IMR-90 (cell line): ENCODE measurements around the gene OVOL1. TPM values are rescaled to one million over a fixed set of nuclear protein-coding genes. Genes with fewer than 3 reads are reported as not detected.
A peak's percentile ranks its signal among the peaks of the same experiment; 100 is the strongest.

Experiments used
- ATAC-seq: fragments of 200-7000 bp; cut with Tn5 transposase; 2 replicates; pipeline ENCODE4 v1.9.1; 2020; ENCODE audit warnings: low read depth, mild to moderate bottlenecking, moderate library complexity
- BruUV-seq: library from RNA; stranded (reverse); fragments of 400-500 nt; replicated peaks from 2 replicates; lab custom pipeline; 2021; lab: Mats Ljungman, UMichigan
- CTCF ChIA-PET: fragments of 300-600 bp; formaldehyde crosslinking; extraction: SDS; loops from one replicate; lab custom pipeline; 2021; ENCODE audit warnings: antibody characterized with exemption; lab: Yijun Ruan, JAX
- POLR2A ChIA-PET: fragments of 300-600 bp; sonication (Branson Sonifier 250); formaldehyde crosslinking; loops from one replicate; lab custom pipeline; 2022; ENCODE audit warnings: antibody characterized with exemption; ENCODE audit not compliant: unreplicated experiment; lab: Charles Lee
- DNase-seq: peaks from one replicate; pipeline ENCODE4 v3.0.0; 2013
- H2AFZ ChIP-seq: replicated peaks from 2 replicates; pipeline ENCODE3; 2013; ENCODE audit warnings: low read length, mild to moderate bottlenecking; ENCODE audit not compliant: poor library complexity
- H2AK5ac ChIP-seq: 2 replicates; pipeline ENCODE4 v1.6.1; 2013; ENCODE audit warnings: low read depth, low read length, inconsistent platforms
- H2AK9ac ChIP-seq: replicated peaks from 2 replicates; pipeline ENCODE3; 2013; ENCODE audit warnings: mild to moderate bottlenecking, low read depth, low read length, moderate library complexity; ENCODE audit not compliant: poor library complexity
- H2BK120ac ChIP-seq: 2 replicates; pipeline ENCODE4 v1.6.1; 2013; ENCODE audit warnings: low read depth, low read length, inconsistent platforms
- H2BK15ac ChIP-seq: 3 replicates; pipeline ENCODE4 v1.6.1; 2013; ENCODE audit warnings: low read depth, low read length, inconsistent platforms
- H2BK20ac ChIP-seq: 2 replicates; pipeline ENCODE4 v1.6.1; 2013; ENCODE audit warnings: low read depth, mild to moderate bottlenecking, inconsistent platforms, low read length, moderate library complexity
- H2BK5ac ChIP-seq: 2 replicates; pipeline ENCODE4 v1.6.1; 2013; ENCODE audit warnings: mild to moderate bottlenecking, low read depth, low read length, inconsistent platforms; ENCODE audit not compliant: poor library complexity, severe bottlenecking
- H3K14ac ChIP-seq: replicated peaks from 2 replicates; pipeline ENCODE4 v1.6.1; 2013; ENCODE audit warnings: low read depth, low read length, inconsistent platforms
- H3K18ac ChIP-seq: 2 replicates; pipeline ENCODE4 v1.6.1; 2013; ENCODE audit warnings: low read depth, low read length, control low read depth
- H3K23ac ChIP-seq: 2 replicates; pipeline ENCODE4 v1.6.1; 2013; ENCODE audit warnings: low read depth, low read length, inconsistent platforms
- H3K27ac ChIP-seq: 2 replicates; pipeline ENCODE4 v1.5.1; 2013; ENCODE audit warnings: mild to moderate bottlenecking, control low read depth, low read length; ENCODE audit not compliant: insufficient read depth
- H3K27me3 ChIP-seq: 2 replicates; pipeline ENCODE4 v1.6.1; 2013; ENCODE audit warnings: low read length; ENCODE audit not compliant: control insufficient read depth, insufficient read depth
- H3K36me3 ChIP-seq: 2 replicates; pipeline ENCODE4 v1.6.1; 2013; ENCODE audit warnings: low read length, mixed read lengths; ENCODE audit not compliant: control insufficient read depth, insufficient read depth
- H3K4ac ChIP-seq: 2 replicates; pipeline ENCODE4 v1.6.1; 2013; ENCODE audit warnings: low read depth, low read length, inconsistent platforms
- H3K4me1 ChIP-seq: 2 replicates; pipeline ENCODE4 v1.6.1; 2013; ENCODE audit warnings: low read length, mixed read lengths; ENCODE audit not compliant: control insufficient read depth, insufficient read depth
- H3K4me2 ChIP-seq: 2 replicates; pipeline ENCODE4 v1.6.1; 2013; ENCODE audit warnings: low read depth, mild to moderate bottlenecking, control low read depth, low read length, moderate library complexity
- H3K4me3 ChIP-seq: 2 replicates; pipeline ENCODE4 v1.5.1; 2013; ENCODE audit warnings: low read depth, mild to moderate bottlenecking, control low read depth, low read length, moderate library complexity; ENCODE audit not compliant: insufficient read depth
- H3K56ac ChIP-seq: 2 replicates; pipeline ENCODE4 v1.6.1; 2013; ENCODE audit warnings: low read length, inconsistent platforms; ENCODE audit not compliant: insufficient read depth; ENCODE audit errors: extremely low read depth
- H3K79me1 ChIP-seq, 2 experiments: 2 replicates each; pipeline ENCODE4 v1.6.1; 2013; ENCODE audit warnings: low read length in 2 of 2, inconsistent platforms in 1 of 2, low read depth in 1 of 2
- H3K9ac ChIP-seq: 2 replicates; pipeline ENCODE4 v1.6.1; 2013; ENCODE audit warnings: low read depth, low read length, control low read depth
- H3K9me1 ChIP-seq: 2 replicates; pipeline ENCODE4 v1.6.1; 2013; ENCODE audit warnings: low read length, inconsistent platforms; ENCODE audit not compliant: insufficient read depth
- H3K9me3 ChIP-seq: 2 replicates; pipeline ENCODE4 v1.6.1; 2013; ENCODE audit warnings: low read length; ENCODE audit not compliant: control insufficient read depth, insufficient read depth
- H4K20me1 ChIP-seq: 2 replicates; pipeline ENCODE4 v1.6.1; 2013; ENCODE audit warnings: low read length, inconsistent platforms; ENCODE audit not compliant: insufficient read depth
- H4K5ac ChIP-seq: 2 replicates; pipeline ENCODE4 v1.6.1; 2013; ENCODE audit warnings: mild to moderate bottlenecking, low read depth, low read length, control low read depth
- H4K8ac ChIP-seq, 2 experiments: 2 replicates each; pipeline ENCODE4 v1.6.1; 2013; ENCODE audit warnings: low read depth in 2 of 2, low read length in 2 of 2, control low read depth in 1 of 2, inconsistent platforms in 1 of 2
- H4K91ac ChIP-seq: 2 replicates; pipeline ENCODE4 v1.6.1; 2013; ENCODE audit warnings: low read depth, low read length, inconsistent platforms; ENCODE audit not compliant: insufficient read depth
- BHLHE40 ChIP-seq: fragments of 150-350 bp; IDR thresholded peaks from 2 replicates; pipeline ENCODE4 v1.6.1; 2016; ENCODE audit warnings: mild to moderate bottlenecking, low read depth, low read length
- CEBPB ChIP-seq: IDR thresholded peaks from 2 replicates; pipeline ENCODE4 v1.6.1; 2012; ENCODE audit warnings: low read depth, low read length, improper control_type of control experiment
- FOS ChIP-seq: fragments of 150-350 bp; IDR thresholded peaks from 2 replicates; pipeline ENCODE4 v1.6.1; 2016; ENCODE audit warnings: low read depth, low read length
- MAFK ChIP-seq: IDR thresholded peaks from 2 replicates; pipeline ENCODE4 v1.6.1; 2012; ENCODE audit warnings: low read depth, low read length, improper control_type of control experiment
- SMC3 ChIP-seq: fragments of 150-350 bp; IDR thresholded peaks from 2 replicates; pipeline ENCODE4 v1.6.1; 2016; ENCODE audit warnings: low read depth, mild to moderate bottlenecking, antibody characterized with exemption, low read length, moderate library complexity
- WGBS, 2 experiments: methylation state at CpG; one replicate each; pipeline versions ENCODE4 v1.1.5 to v1.1.7; 2013; ENCODE audit warnings: missing lambda C conversion rate in 2 of 2; ENCODE audit not compliant: insufficient read length in 1 of 2; ENCODE audit errors: extremely low coverage in 2 of 2; 5-methylcytosine and 5-hydroxymethylcytosine counted together
- dilution Hi-C: fragments of 300-500 bp; cut with HindIII; formaldehyde crosslinking; loops from one replicate; pipeline ENCODE4 v1.14.3; 2018; ENCODE audit warnings: low sequenced_read_pairs; ENCODE audit not compliant: unreplicated experiment
- in situ Hi-C: fragments of 300-500 bp; cut with MboI; formaldehyde crosslinking; loops from 3 replicates; pipeline ENCODE4 v1.14.3; 2019; ENCODE audit warnings: low sequenced_read_pairs, inconsistent platforms, mixed read lengths
- intact Hi-C: fragments of 100-400 bp; cut with micrococcal nuclease; formaldehyde crosslinking; loops from 2 replicates; pipeline ENCODE4 v1.10.0; 2022
- polyA plus RNA-seq, 3 experiments: library from polyadenylated mRNA; depleted of rRNA; stranded (reverse); fragments of >200 nt; gene quantifications; 2 replicates each; pipeline ENCODE4 v1.2.3, GENCODE V29; 2012; ENCODE audit warnings: low replicate concordance in 1 of 3
- total RNA-seq: library from RNA; depleted of rRNA; stranded (reverse); fragments of >200 nt; gene quantifications from 2 replicates; pipeline ENCODE4 v1.2.3, GENCODE V29; 2012
- TF ChIP-seq, protein P1 (sequence below): conservative IDR thresholded peaks from 2 replicates; pipeline ENCODE4 v1.5.1; 2012; ENCODE audit warnings: mild to moderate bottlenecking, low read depth, low read length, improper control_type of control experiment

OVOL1 gene
- total and polyA plus RNA-seq, 2 of the 4 experiments (the other 2 are of a cell fraction), result not detected

DNA sequence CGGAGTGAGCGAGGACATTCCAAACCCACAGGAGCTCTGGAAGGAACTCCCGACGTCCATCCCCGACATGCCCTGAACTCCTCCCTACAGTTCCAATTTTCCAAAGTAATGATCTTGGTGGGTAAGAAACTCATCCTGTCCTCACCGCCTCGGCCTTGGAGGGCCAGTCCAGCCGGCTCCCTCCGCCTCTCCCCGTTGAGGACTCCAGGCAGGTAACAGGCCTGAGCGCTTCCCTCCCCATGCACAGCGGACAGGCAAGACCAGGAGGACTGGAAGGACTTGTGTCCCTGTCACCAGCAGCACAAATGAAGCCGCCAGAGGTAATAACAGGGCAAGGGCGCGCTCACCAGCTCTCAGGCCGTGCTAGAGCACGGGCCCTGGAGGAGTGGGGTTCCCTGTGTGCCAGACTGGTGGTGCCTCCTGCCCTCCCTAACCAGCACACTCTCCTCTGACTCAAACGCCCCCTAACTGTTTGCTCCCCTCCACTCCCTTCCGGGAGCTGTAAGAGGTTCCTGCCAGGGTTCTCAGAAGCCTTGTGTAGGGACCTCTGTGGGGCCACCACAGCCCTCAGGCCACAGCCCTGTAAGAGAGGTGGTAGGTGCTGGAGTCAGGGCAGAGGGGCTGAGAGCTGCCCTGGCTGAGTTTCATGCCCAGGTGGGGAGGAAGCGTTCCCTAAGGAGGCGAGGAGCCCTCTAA lies 17.1 kb downstream of the OVOL1 start:
- BruUV-seq, result no TSS peak
- no peak overlapping the region for H3K4me3 ChIP-seq
- H4K5ac ChIP-seq, result no peak overlapping the region
- CTCF ChIA-PET, result no interaction called here
- H2AK5ac ChIP-seq, result no peak overlapping the region
- H3K4ac ChIP-seq, result no peak overlapping the region
- H3K9me3 ChIP-seq, result no peaks in the 10 kb centered on the region
- H3K14ac ChIP-seq, result no peak overlapping the region
- no peak overlapping the region for H3K4me2 ChIP-seq
- WGBS, 2 experiments, result 70% methylated on average over 2 of the region's 21 CpGs; no CpG with 5 or more reads in 1 of the 2 experiments
- no peaks in the 10 kb centered on the region for H4K20me1 ChIP-seq
- POLR2A ChIA-PET, result no interaction called here
- no peak overlapping the region for H3K23ac ChIP-seq
- intact Hi-C loops, result no loop called here
- no peak overlapping the region for H2AFZ ChIP-seq
- H2BK15ac ChIP-seq, result no peak overlapping the region
- no peak overlapping the region for H3K18ac ChIP-seq
- dilution Hi-C loops, result no loop called here
- H2BK20ac ChIP-seq, result no peak overlapping the region
- TF ChIP-seq BHLHE40 (no peak), FOS (no peak), SMC3 (no peak), MAFK (no peak), CEBPB (no peak)
- TF ChIP-seq, protein P1, sequence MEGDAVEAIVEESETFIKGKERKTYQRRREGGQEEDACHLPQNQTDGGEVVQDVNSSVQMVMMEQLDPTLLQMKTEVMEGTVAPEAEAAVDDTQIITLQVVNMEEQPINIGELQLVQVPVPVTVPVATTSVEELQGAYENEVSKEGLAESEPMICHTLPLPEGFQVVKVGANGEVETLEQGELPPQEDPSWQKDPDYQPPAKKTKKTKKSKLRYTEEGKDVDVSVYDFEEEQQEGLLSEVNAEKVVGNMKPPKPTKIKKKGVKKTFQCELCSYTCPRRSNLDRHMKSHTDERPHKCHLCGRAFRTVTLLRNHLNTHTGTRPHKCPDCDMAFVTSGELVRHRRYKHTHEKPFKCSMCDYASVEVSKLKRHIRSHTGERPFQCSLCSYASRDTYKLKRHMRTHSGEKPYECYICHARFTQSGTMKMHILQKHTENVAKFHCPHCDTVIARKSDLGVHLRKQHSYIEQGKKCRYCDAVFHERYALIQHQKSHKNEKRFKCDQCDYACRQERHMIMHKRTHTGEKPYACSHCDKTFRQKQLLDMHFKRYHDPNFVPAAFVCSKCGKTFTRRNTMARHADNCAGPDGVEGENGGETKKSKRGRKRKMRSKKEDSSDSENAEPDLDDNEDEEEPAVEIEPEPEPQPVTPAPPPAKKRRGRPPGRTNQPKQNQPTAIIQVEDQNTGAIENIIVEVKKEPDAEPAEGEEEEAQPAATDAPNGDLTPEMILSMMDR, result no peak
- H2BK5ac ChIP-seq, result no peak overlapping the region
- DNase-seq, result no peak
- no peak overlapping the region for H4K8ac ChIP-seq
- no peak overlapping the region for H4K91ac ChIP-seq
- ATAC-seq, result no peak
- no peaks in the 10 kb centered on the region for H3K36me3 ChIP-seq
- in situ Hi-C loops, result no loop called here
- H3K79me1 ChIP-seq, result no peaks in the 10 kb centered on the region
- no peak overlapping the region for H3K56ac ChIP-seq
- no peak overlapping the region for H3K9ac ChIP-seq
- H2AK9ac ChIP-seq, result peak overlapping the region; percentile 24
- no peaks in the 10 kb centered on the region for H3K9me1 ChIP-seq
- H3K27me3 ChIP-seq, result peaks cover 44% of the 10 kb centered on the region
- H3K27ac ChIP-seq, result no peak overlapping the region
- H2BK120ac ChIP-seq, result no peak overlapping the region
- H3K4me1 ChIP-seq, result no peaks in the 10 kb centered on the region
